K562 (cell line): Measurements from ENCODE around the gene NXF1. TPM values are rescaled to one million over a fixed set of nuclear protein-coding genes. Genes with fewer than 3 reads are reported as not detected.
A peak's percentile ranks its signal among the peaks of the same experiment; 100 is the strongest.

Experiments used
- ATAC-seq: fragments of 200-7000 bp; cut with Tn5 transposase; 3 replicates; pipeline ENCODE4 v1.9.1; 2020; ENCODE audit warnings: moderate library complexity
- BruUV-seq: library from RNA; stranded (reverse); fragments of 400-500 nt; replicated peaks from 2 replicates; lab custom pipeline; 2021; lab: Mats Ljungman, UMichigan
- CTCF ChIA-PET: fragments of 300-600 bp; formaldehyde crosslinking; extraction: SDS; loops from one replicate; lab custom pipeline; 2021; ENCODE audit warnings: low intra/inter-chr PET ratio; lab: Yijun Ruan, JAX
- POLR2A ChIA-PET: fragments of 300-600, 350-650 bp; sonication (Branson Sonifier 250); formaldehyde crosslinking; extraction: SDS; loops from one replicate; lab custom pipeline; 2021; ENCODE audit warnings: antibody characterized with exemption, inconsistent platforms; lab: Yijun Ruan, JAX
- DNase-seq, 4 experiments: peaks; one replicate each; pipeline versions ENCODE4 v3.0.0 to v3.0.0-alpha.2; 2011 to 2018; ENCODE audit warnings: low spot score in 3 of 4, mixed read lengths in 3 of 4; ENCODE audit errors: extremely low read depth in 1 of 4
- FAIRE-seq: peaks from 2 replicates; lab custom pipeline; 2011; peaks lifted over from hg19 to GRCh38; lab: Jason Lieb, UNC
- H2AFZ ChIP-seq: 2 replicates; pipeline ENCODE4 v1.6.0; 2011; ENCODE audit warnings: low read depth, low read length, control low read depth, inconsistent platforms
- H3K27ac ChIP-seq: fragments of 200-600 bp; 3 replicates; pipeline ENCODE4 v1.8.0; 2011; ENCODE audit warnings: low read depth, mild to moderate bottlenecking, control low read depth, inconsistent platforms, low read length, moderate library complexity, mixed read lengths; ENCODE audit errors: extremely low read depth
- H3K27me3 ChIP-seq, 2 experiments: fragments of 300-600 bp in 1 of 2; 2 replicates in 1 of 2; 3 replicates in 1 of 2; pipeline versions ENCODE4 v1.6.0 to v1.8.0; 2011; ENCODE audit warnings: inconsistent platforms in 2 of 2, low read length in 2 of 2, mild to moderate bottlenecking in 1 of 2, mixed read lengths in 1 of 2, moderate library complexity in 1 of 2; ENCODE audit not compliant: control insufficient read depth in 2 of 2, insufficient read depth in 2 of 2
- H3K36me3 ChIP-seq: fragments of 300-600 bp; 3 replicates; pipeline ENCODE4 v1.8.0; 2011; ENCODE audit warnings: mild to moderate bottlenecking, low read length, inconsistent platforms; ENCODE audit not compliant: control insufficient read depth, insufficient read depth
- H3K4me1 ChIP-seq, 2 experiments: fragments of 200-600 bp in 1 of 2; replicated peaks in 1 of 2; 2 replicates in 1 of 2; 3 replicates in 1 of 2; pipeline versions ENCODE4 v1.5.1 to v1.8.0; 2011; ENCODE audit warnings: inconsistent platforms in 2 of 2, low read length in 2 of 2, mild to moderate bottlenecking in 1 of 2, mixed read lengths in 1 of 2, moderate library complexity in 1 of 2; ENCODE audit not compliant: control insufficient read depth in 2 of 2, insufficient read depth in 2 of 2
- H3K4me2 ChIP-seq: 2 replicates; pipeline ENCODE4 v1.6.1; 2011; ENCODE audit warnings: low read length, control low read depth, inconsistent platforms, mixed read lengths; ENCODE audit not compliant: insufficient read depth
- H3K4me3 ChIP-seq: fragments of 200-600 bp; sonication (generic), shearing (Covaris generic); 2 replicates; pipeline ENCODE4 v1.5.1; 2016; ENCODE audit warnings: control low read depth, inconsistent platforms
- H3K79me2 ChIP-seq: fragments of 200-600 bp; 3 replicates; pipeline ENCODE4 v1.8.0; 2011; ENCODE audit warnings: low read length, inconsistent platforms; ENCODE audit not compliant: control insufficient read depth, insufficient read depth
- H3K9ac ChIP-seq, 2 experiments: 2 replicates each; pipeline versions ENCODE4 v1.6.0 to v1.6.1; 2011; ENCODE audit warnings: low read depth in 2 of 2, low read length in 2 of 2, control low read depth in 1 of 2, inconsistent platforms in 1 of 2, mild to moderate bottlenecking in 1 of 2, mixed read lengths in 1 of 2; ENCODE audit not compliant: insufficient read depth in 1 of 2
- H3K9me1 ChIP-seq: one replicate; pipeline ENCODE4 v1.6.0; 2011; ENCODE audit warnings: inconsistent platforms, mild to moderate bottlenecking, low read length, moderate library complexity; ENCODE audit not compliant: control insufficient read depth, insufficient read depth
- H3K9me3 ChIP-seq: replicated peaks from 2 replicates; pipeline ENCODE4 v1.5.1; 2011; ENCODE audit warnings: low read depth, low read length, inconsistent platforms; ENCODE audit not compliant: control insufficient read depth, insufficient read depth
- H4K20me1 ChIP-seq: replicated peaks from 2 replicates; pipeline ENCODE4 v1.6.1; 2011; ENCODE audit warnings: low read length, inconsistent platforms, mixed read lengths; ENCODE audit not compliant: control insufficient read depth, insufficient read depth
- CBX1 ChIP-seq: sonication (generic); IDR thresholded peaks from 2 replicates; pipeline ENCODE4 v1.6.1; 2016; ENCODE audit warnings: antibody characterized with exemption, low read depth, mild to moderate bottlenecking
- CC2D1A ChIP-seq: fragments of 450-650 bp; IDR thresholded peaks from 2 replicates; pipeline ENCODE4 v1.6.1; 2017; ENCODE audit warnings: mild to moderate bottlenecking
- FOXJ2 ChIP-seq: fragments of 200-800 bp; sonication (Bioruptor generic); IDR thresholded peaks from 2 replicates; pipeline ENCODE4 v1.6.1; 2016; ENCODE audit warnings: missing genetic modification characterization, missing compliant biosample characterization
- MTA2 ChIP-seq: fragments of 450-650 bp; IDR thresholded peaks from 2 replicates; pipeline ENCODE4 v1.6.1; 2016; ENCODE audit warnings: low read depth
- SAFB ChIP-seq: fragments of 200-400 bp; formaldehyde crosslinking; IDR thresholded peaks from 2 replicates; pipeline ENCODE4 v1.6.1; 2017; ENCODE audit warnings: low read depth, low read length, borderline replicate concordance
- TCF3 ChIP-seq: sonication (generic); formaldehyde crosslinking; IDR thresholded peaks from 2 replicates; pipeline ENCODE4 v1.4.0; 2020; ENCODE audit warnings: mild to moderate bottlenecking, missing genetic modification reagents
- TCF7L2 ChIP-seq: fragments of 150-350 bp; IDR thresholded peaks from 2 replicates; pipeline ENCODE4 v1.6.1; 2016; ENCODE audit warnings: low read depth, mild to moderate bottlenecking, low read length, moderate library complexity
- ZBTB1 ChIP-seq: sonication (generic); formaldehyde crosslinking; IDR thresholded peaks from 2 replicates; pipeline ENCODE4 v1.8.1; 2023; ENCODE audit warnings: missing genetic modification reagents, low read depth, mild to moderate bottlenecking, borderline replicate concordance
- ZNF140 ChIP-seq: fragments of 250-450 bp; sonication (Bioruptor Pico); IDR thresholded peaks from 2 replicates; pipeline ENCODE4 v1.8.0; 2021; ENCODE audit warnings: moderate library complexity, mild to moderate bottlenecking, inconsistent platforms
- ZNF561 ChIP-seq: fragments of 450-650 bp; formaldehyde crosslinking; conservative IDR thresholded peaks from 2 replicates; pipeline ENCODE4 v1.4.0; 2020; ENCODE audit warnings: mild to moderate bottlenecking, moderate library complexity
- WGBS: fragments of 100-300 bp; shearing (Covaris generic); methylation state at CpG from one replicate; pipeline ENCODE4 v1.1.6; 2016; ENCODE audit warnings: low coverage, mixed read lengths; ENCODE audit not compliant: insufficient coverage; ENCODE audit errors: missing lambda C conversion rate; 5-methylcytosine and 5-hydroxymethylcytosine counted together
- in situ Hi-C: fragments of 300-500 bp; cut with MboI; formaldehyde crosslinking; loops from 4 replicates; pipeline ENCODE4 v1.15.0; 2018; ENCODE audit warnings: inconsistent platforms, mixed read lengths
- intact Hi-C: fragments of 100-400 bp; cut with micrococcal nuclease; formaldehyde crosslinking; loops from 2 replicates; pipeline ENCODE4 v1.14.2; 2022
- polyA plus RNA-seq, 8 experiments: library from polyadenylated mRNA; depleted of rRNA in 4 of 8; stranded (reverse) in 5 of 8; unstranded in 3 of 8; fragments of >200 nt; fragmentation: Nextera tagmentation in 2 of 8; fragmentation: Illumina TruSeq in 1 of 8; extraction: Ambion mirVana in 2 of 8; extraction: Trizol in 1 of 8; gene quantifications; 2 replicates each; pipeline versions ENCODE4 v1.2.1 to v1.2.3, GENCODE V29; 2011 to 2014; ENCODE audit warnings: inconsistent platforms in 1 of 8, missing spikeins in 1 of 8
- total RNA-seq, 7 experiments: library from RNA; depleted of rRNA in 6 of 7; stranded (reverse); fragments of >200 nt in 6 of 7; fragmentation: Illumina TruSeq in 2 of 7; extraction: Trizol in 2 of 7; gene quantifications; 2 replicates each; pipeline versions ENCODE4 v1.2.1 to v1.2.3, GENCODE V29; 2011 to 2021; ENCODE audit warnings: low replicate concordance in 1 of 7
- TF ChIP-seq, protein P1 (sequence below): conservative IDR thresholded peaks from 2 replicates; pipeline ENCODE4 v1.6.1; 2011; ENCODE audit warnings: low read depth, mild to moderate bottlenecking, low read length; ENCODE audit not compliant: control insufficient read depth
- TF ChIP-seq, protein P2 (sequence below): fragments of 200-800 bp; sonication (Bioruptor generic); IDR thresholded peaks from 2 replicates; pipeline ENCODE4 v1.6.1; 2016; ENCODE audit warnings: missing genetic modification characterization, missing compliant biosample characterization
- TF ChIP-seq, protein P3 (sequence below): fragments of 250-450 bp; sonication (Bioruptor Pico); IDR thresholded peaks from 2 replicates; pipeline ENCODE4 v1.4.0; 2020; ENCODE audit warnings: borderline replicate concordance

The NXF1 gene
- total and polyA plus RNA-seq, 9 of the 15 experiments (the other 6 are each of a cell fraction or from before 2014, with no cell fraction given): 18.1 to 98.3 (median 35.8) TPM

DNA sequence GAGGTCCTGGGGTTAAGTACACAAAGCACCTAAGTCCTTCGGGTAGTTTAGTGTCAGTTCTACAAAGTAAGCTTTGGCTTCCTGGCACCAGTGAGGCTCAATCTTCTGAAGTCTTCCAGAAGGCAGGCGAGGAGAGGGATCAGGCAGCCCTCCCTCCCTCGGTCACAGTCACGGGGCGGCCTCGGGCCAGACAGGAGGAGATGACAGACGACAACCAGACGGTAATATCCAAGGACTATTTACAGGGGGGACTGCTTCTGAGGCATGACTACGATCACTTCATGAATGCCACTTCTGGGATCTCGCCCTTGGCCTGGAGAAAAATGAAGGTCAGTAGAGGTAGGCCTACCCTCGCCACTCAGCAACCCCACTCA is 13.1 kb downstream of the NXF1 start (continued):
- TF ChIP-seq CBX1 (no peak), SAFB (no peak)
- TF ChIP-seq, protein P1, sequence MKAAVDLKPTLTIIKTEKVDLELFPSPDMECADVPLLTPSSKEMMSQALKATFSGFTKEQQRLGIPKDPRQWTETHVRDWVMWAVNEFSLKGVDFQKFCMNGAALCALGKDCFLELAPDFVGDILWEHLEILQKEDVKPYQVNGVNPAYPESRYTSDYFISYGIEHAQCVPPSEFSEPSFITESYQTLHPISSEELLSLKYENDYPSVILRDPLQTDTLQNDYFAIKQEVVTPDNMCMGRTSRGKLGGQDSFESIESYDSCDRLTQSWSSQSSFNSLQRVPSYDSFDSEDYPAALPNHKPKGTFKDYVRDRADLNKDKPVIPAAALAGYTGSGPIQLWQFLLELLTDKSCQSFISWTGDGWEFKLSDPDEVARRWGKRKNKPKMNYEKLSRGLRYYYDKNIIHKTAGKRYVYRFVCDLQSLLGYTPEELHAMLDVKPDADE: no peak

DNA sequence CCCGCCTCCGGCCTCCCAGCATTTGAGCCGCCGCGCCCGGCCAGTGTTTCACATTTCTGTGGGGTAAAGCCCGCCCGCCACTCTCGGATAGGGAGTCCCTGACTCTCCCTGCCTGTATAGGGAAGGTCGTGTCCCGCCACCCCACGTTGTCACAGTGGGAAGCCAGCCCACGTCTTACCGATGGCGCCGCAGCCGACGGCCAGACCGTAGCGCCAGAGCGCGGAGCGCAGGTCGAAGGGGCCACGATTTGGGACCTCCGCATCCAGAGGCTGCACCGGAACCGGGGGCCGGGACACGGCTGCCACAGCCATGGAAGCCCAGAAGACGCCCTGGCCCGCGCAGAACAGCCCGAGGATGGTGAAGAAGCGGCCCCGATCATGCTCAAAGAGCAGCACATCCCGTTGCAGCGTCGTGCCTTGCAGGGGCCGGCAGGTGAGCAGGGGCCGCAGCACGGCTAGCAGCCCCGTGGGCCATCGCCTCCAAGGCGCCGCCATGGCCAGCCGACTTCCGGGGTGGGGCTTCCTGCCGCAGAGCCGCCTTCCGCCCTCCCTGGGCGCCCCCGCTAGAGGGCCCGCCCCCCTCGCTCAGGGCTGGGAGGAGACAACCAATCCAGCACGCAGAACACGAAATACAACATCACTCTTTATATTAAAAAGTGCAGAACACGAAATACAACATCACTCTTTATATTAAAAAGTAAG is 13.6 kb downstream of the NXF1 start, which contains the start of gene TMEM223:
TMEM223 (minus strand) TSS at position 506 of the 701 bp plus-strand sequence; CDS start at position 494, 12 bp downstream.
- peak; percentile 89 for ATAC-seq
- peak within 1 kb of the TSS; percentile 84 to 96 for H3K9ac ChIP-seq
- no peaks in the 10 kb centered on the region for H3K27me3 ChIP-seq
- ChIA-PET POLR2A (interaction anchor here (0.7 to 11.4 kb wide), 12 partner anchors 11 to 217 kb away, joined by 3 to 116 read pairs (median 4); partner anchors contain the start of genes NXF1, STX5, WDR74 and ZBTB3), CTCF (no interaction called here)
- H2AFZ ChIP-seq: peak within 1 kb of the TSS; percentile 90
- peak within 1 kb of the TSS; percentile 91 for H3K27ac ChIP-seq
- peaks cover 27% of the 10 kb centered on the region in 2 experiments for H3K4me1 ChIP-seq
- in situ Hi-C loops (no loop called here), intact Hi-C loops (no loop called here)
- peak; percentile 84 to 92 (median 89) for DNase-seq
- peaks cover 75% of the 10 kb centered on the region for H3K36me3 ChIP-seq
- WGBS: 1% methylated on average over 55 of the region's 58 CpGs
- BruUV-seq: no TSS peak
- peaks cover 50% of the 10 kb centered on the region for H3K79me2 ChIP-seq
- H3K9me1 ChIP-seq: no peaks in the 10 kb centered on the region
- no peaks in the 10 kb centered on the region for H3K9me3 ChIP-seq
- H3K4me2 ChIP-seq: peak within 1 kb of the TSS; percentile 95
- peak within 1 kb of the TSS; percentile 100 for H3K4me3 ChIP-seq
- peak; percentile 86 for FAIRE-seq
- no peaks in the 10 kb centered on the region for H4K20me1 ChIP-seq
- TF ChIP-seq FOXJ2 (tag) (no peak), MTA2 (no peak), CC2D1A (no peak), TCF3 (CRISPR knock-in tag) (peak; percentile 27; the same call in 1 of the 2 replicates), TCF7L2 (no peak), ZNF140 (CRISPR knock-in tag) (no peak), ZBTB1 (CRISPR knock-in tag) (no peak), ZNF561 (no peak)
- TF ChIP-seq, protein P2, sequence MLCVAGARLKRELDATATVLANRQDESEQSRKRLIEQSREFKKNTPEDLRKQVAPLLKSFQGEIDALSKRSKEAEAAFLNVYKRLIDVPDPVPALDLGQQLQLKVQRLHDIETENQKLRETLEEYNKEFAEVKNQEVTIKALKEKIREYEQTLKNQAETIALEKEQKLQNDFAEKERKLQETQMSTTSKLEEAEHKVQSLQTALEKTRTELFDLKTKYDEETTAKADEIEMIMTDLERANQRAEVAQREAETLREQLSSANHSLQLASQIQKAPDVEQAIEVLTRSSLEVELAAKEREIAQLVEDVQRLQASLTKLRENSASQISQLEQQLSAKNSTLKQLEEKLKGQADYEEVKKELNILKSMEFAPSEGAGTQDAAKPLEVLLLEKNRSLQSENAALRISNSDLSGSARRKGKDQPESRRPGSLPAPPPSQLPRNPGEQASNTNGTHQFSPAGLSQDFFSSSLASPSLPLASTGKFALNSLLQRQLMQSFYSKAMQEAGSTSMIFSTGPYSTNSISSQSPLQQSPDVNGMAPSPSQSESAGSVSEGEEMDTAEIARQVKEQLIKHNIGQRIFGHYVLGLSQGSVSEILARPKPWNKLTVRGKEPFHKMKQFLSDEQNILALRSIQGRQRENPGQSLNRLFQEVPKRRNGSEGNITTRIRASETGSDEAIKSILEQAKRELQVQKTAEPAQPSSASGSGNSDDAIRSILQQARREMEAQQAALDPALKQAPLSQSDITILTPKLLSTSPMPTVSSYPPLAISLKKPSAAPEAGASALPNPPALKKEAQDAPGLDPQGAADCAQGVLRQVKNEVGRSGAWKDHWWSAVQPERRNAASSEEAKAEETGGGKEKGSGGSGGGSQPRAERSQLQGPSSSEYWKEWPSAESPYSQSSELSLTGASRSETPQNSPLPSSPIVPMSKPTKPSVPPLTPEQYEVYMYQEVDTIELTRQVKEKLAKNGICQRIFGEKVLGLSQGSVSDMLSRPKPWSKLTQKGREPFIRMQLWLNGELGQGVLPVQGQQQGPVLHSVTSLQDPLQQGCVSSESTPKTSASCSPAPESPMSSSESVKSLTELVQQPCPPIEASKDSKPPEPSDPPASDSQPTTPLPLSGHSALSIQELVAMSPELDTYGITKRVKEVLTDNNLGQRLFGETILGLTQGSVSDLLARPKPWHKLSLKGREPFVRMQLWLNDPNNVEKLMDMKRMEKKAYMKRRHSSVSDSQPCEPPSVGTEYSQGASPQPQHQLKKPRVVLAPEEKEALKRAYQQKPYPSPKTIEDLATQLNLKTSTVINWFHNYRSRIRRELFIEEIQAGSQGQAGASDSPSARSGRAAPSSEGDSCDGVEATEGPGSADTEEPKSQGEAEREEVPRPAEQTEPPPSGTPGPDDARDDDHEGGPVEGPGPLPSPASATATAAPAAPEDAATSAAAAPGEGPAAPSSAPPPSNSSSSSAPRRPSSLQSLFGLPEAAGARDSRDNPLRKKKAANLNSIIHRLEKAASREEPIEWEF (CRISPR knock-in tag): no peak
- TF ChIP-seq, protein P3, sequence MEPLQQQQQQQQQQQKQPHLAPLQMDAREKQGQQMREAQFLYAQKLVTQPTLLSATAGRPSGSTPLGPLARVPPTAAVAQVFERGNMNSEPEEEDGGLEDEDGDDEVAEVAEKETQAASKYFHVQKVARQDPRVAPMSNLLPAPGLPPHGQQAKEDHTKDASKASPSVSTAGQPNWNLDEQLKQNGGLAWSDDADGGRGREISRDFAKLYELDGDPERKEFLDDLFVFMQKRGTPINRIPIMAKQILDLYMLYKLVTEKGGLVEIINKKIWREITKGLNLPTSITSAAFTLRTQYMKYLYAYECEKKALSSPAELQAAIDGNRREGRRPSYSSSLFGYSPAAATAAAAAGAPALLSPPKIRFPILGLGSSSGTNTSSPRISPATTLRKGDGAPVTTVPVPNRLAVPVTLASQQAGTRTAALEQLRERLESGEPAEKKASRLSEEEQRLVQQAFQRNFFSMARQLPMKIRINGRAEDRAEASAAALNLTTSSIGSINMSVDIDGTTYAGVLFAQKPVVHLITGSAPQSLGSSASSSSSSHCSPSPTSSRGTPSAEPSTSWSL: peak; percentile 39; the same call in 1 of the 2 replicates
